Stomach (tissue), 9 donors: Measurements from ENCODE around the gene CDC27. TPM values are rescaled to one million over a fixed set of nuclear protein-coding genes. Genes with fewer than 3 reads are reported as not detected.
"Not testable (repeated sequence)": the region's sequence is repeated elsewhere in the genome, so short reads cannot be mapped to it uniquely, and the experiment has no call there.

Experiments
- DNase-seq, 2 donors: peaks; one replicate each; pipeline versions ENCODE4 v3.0.0 to v3.0.0-alpha.2; 2013 to 2019
- H3K27ac ChIP-seq, 5 donors: fragments of 200-600 bp in 4 of 5; sonication (generic) in 4 of 5; one replicate each; pipeline ENCODE4 v1.5.1; 2013 to 2019; ENCODE audit warnings: mild to moderate bottlenecking in 1 of 5, moderate library complexity in 1 of 5
- H3K27me3 ChIP-seq, 3 donors: fragments of 200-600 bp; sonication (generic); one replicate each; pipeline ENCODE4 v1.5.1; 2017 to 2019; ENCODE audit warnings: mixed run types in 1 of 3
- H3K36me3 ChIP-seq, 4 donors: fragments of 200-600 bp; sonication (generic); 1 replicate in 3 of 4; 2 replicates in 1 of 4; pipeline ENCODE4 v1.5.1; 2016 to 2019
- H3K4me1 ChIP-seq, 4 donors: fragments of 200-600 bp; sonication (generic); one replicate each; pipeline ENCODE4 v1.5.1; 2016 to 2019
- H3K4me3 ChIP-seq, 4 donors: fragments of 200-600 bp; sonication (generic) in 3 of 4; one replicate each; pipeline ENCODE4 v1.5.1; 2016 to 2019; ENCODE audit warnings: mild to moderate bottlenecking in 1 of 4
- H3K9me3 ChIP-seq, 4 donors: fragments of 200-600 bp; sonication (generic); one replicate each; pipeline ENCODE4 v1.5.1; 2016 to 2019
- EP300 ChIP-seq: sonication (generic); formaldehyde crosslinking; IDR thresholded peaks from one replicate; pipeline ENCODE4 v1.6.1; 2017; ENCODE audit warnings: antibody characterized with exemption
- POLR2A ChIP-seq, 4 donors: fragments of 450-650 bp; IDR thresholded peaks; one replicate each; pipeline ENCODE4 v1.6.1; 2016; ENCODE audit warnings: antibody characterized with exemption in 4 of 4, control low read depth in 2 of 4, mild to moderate bottlenecking in 1 of 4, moderate library complexity in 1 of 4
- POLR2AphosphoS5 ChIP-seq, 3 donors: sonication (generic); formaldehyde crosslinking; IDR thresholded peaks; one replicate each; pipeline ENCODE4 v1.6.1; 2016; ENCODE audit warnings: antibody characterized with exemption in 3 of 3
- WGBS, 5 donors: extraction: QIAGEN DNeasy Blood & Tissue Kit in 3 of 5; methylation state at CpG; one replicate each; pipeline versions ENCODE4 v1.1.5 to v1.1.7; 2013 to 2018; 5-methylcytosine and 5-hydroxymethylcytosine counted together
- intact Hi-C: fragments of 100-400 bp; cut with DNase I; formaldehyde crosslinking; loops from one replicate; pipeline ENCODE4 v1.15.1; 2023; ENCODE audit warnings: low total_unique reads
- polyA plus RNA-seq, 3 donors: library from polyadenylated mRNA; stranded (reverse); fragments of 200-250 nt; gene quantifications; one replicate each; pipeline ENCODE4 v1.2.3, GENCODE V29; 2013
- total RNA-seq, 5 donors: library from RNA; depleted of rRNA; stranded (reverse); fragments of >200 nt; gene quantifications; one replicate each; pipeline versions ENCODE4 v1.1.0 to v1.2.3, GENCODE V29; 2014 to 2016
- TF ChIP-seq, protein P1 (sequence below), 7 experiments: fragments of 450-650 bp in 4 of 7; fragments of 200-600 bp in 3 of 7; sonication (generic) in 3 of 7; IDR thresholded peaks; one replicate each; pipeline ENCODE4 v1.5.1; 2016 to 2019; ENCODE audit warnings: antibody characterized with exemption in 7 of 7, control low read depth in 2 of 7, mild to moderate bottlenecking in 1 of 7
- donor health status: healthy with polysubstance abuse.
- donor health status: Bipolar disorder and iron deficiency.
- donor health status: healthy.

Gene CDC27
- total and polyA plus RNA-seq, 8 donors = 3.2 to 104 (median 17.1) TPM

DNA sequence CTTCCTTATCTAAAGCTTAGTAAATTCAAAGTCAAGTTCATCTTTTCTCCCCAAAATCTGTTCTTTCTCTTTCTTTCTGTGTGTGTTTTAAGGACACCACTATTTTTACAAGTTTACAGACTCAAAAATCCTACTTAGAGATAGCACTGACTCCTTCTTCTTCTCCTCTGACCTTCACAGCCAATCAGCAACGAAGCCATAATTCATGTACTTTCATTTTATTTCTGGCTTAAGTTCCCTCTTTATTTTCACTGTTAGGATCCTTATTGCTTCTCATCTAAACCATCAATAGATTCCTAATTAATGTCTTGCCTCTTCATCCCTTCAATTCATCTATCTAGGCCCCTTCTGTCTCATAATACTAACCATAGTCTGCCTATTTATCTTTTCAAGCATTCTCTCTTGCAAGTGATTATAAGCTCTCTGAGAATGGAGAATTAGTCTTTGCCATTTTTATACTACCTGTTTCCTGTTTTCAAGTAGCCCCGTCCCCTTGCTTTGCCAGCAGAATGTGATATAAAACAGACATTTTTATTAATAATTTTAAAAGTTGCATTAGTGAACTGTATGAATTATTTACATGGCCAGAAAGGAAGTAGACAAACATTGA, 27.0 kb downstream of the CDC27 start:
- 69 to 80% (median 75%) methylated on average over 2 of the region's 2 CpGs for WGBS, 5 donors
- Histone ChIP-seq H3K27me3 (no peaks in the 10 kb centered on the region), H3K27ac (peak overlapping the region in 1 of 5 donors; percentile 51), H3K4me3 (no peak overlapping the region), H3K4me1 (peaks cover 0 to 10% (median 4%) of the 10 kb centered on the region in 4 donors), H3K9me3 (no peaks in the 10 kb centered on the region), H3K36me3 (peaks cover 27 to 83% (median 65%) of the 10 kb centered on the region in 4 donors)
- intact Hi-C loops = no loop called here
- TF ChIP-seq POLR2A (IDR thresholded peaks at IDR 0.05) (no peak), POLR2AphosphoS5 (IDR thresholded peaks at IDR 0.05) (no peak), EP300 (no peak)
- TF ChIP-seq, protein P1, sequence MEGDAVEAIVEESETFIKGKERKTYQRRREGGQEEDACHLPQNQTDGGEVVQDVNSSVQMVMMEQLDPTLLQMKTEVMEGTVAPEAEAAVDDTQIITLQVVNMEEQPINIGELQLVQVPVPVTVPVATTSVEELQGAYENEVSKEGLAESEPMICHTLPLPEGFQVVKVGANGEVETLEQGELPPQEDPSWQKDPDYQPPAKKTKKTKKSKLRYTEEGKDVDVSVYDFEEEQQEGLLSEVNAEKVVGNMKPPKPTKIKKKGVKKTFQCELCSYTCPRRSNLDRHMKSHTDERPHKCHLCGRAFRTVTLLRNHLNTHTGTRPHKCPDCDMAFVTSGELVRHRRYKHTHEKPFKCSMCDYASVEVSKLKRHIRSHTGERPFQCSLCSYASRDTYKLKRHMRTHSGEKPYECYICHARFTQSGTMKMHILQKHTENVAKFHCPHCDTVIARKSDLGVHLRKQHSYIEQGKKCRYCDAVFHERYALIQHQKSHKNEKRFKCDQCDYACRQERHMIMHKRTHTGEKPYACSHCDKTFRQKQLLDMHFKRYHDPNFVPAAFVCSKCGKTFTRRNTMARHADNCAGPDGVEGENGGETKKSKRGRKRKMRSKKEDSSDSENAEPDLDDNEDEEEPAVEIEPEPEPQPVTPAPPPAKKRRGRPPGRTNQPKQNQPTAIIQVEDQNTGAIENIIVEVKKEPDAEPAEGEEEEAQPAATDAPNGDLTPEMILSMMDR (IDR thresholded peaks at IDR 0.05) = no peak
- DNase-seq = no peak

DNA sequence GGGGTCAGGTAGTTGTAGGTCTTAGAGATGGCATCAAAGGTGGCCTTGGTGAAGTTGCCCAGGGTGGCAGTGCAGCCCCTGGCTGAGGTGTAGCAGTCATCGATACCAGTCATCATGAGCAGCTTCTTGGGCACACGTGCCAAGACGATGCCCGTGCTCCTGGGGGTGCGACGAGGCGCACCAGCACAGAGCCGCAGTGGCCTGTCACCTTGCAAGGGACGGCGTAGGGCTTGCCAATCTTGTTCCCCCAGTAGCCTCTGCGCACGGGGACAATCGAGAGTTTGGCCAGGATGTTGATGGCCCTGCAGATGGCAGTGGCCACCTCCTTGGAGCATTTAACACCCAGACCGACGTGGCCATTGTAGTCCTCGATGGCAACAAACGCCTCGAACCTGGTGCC, 29.8 kb downstream of the CDC27 start:
- WGBS, 5 donors = 83 to 98% (median 95%) methylated on average over 5 to 18 of the region's 18 CpGs
- Histone ChIP-seq H3K27ac (no peak overlapping the region), H3K27me3 (no peaks in the 10 kb centered on the region), H3K4me1 (peaks cover 0 to 9% (median 4%) of the 10 kb centered on the region in 4 donors), H3K9me3 (no peaks in the 10 kb centered on the region), H3K36me3 (peaks cover 37 to 85% (median 75%) of the 10 kb centered on the region in 4 donors), H3K4me3 (no peak overlapping the region)
- intact Hi-C loops = no loop called here
- DNase-seq = no peak
- TF ChIP-seq POLR2AphosphoS5 (IDR thresholded peaks at IDR 0.05) (no peak), POLR2A (IDR thresholded peaks at IDR 0.05) (no peak), EP300 (no peak)
- TF ChIP-seq, protein P1 (IDR thresholded peaks at IDR 0.05) = no peak

DNA sequence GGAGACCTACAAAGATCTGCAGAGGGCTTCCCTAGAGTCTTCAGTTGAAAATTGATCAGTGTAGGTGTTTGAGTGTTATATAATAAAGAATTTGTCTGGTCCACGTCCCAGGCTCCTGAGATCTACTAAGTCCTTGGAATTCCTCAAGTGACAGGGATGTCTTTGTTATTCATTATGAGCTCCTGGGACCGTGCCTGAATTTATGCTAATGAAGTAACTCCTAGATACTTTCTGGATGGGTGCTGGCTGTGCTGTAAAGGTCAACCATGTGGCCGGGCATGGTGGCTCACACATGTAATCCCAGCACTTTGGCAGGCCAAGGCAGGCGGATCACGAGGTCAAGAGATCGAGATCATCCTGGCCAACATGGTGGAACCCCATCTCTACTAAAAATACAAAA, 43.7 kb downstream of the CDC27 start:
- Histone ChIP-seq H3K4me3 (no peak overlapping the region), H3K27me3 (no peaks in the 10 kb centered on the region), H3K27ac (no peak overlapping the region), H3K36me3 (peaks cover 39 to 99% (median 98%) of the 10 kb centered on the region in 4 donors), H3K4me1 (no peaks in the 10 kb centered on the region), H3K9me3 (no peaks in the 10 kb centered on the region)
- TF ChIP-seq EP300 = no peak
- TF ChIP-seq POLR2AphosphoS5 (IDR thresholded peaks at IDR 0.05) = no peak
- TF ChIP-seq, protein P1 (IDR thresholded peaks at IDR 0.05) = no peak
- TF ChIP-seq POLR2A (IDR thresholded peaks at IDR 0.05) = no peak
- no peak for DNase-seq
- intact Hi-C loops = no loop called here
- 90 to 94% (median 91%) methylated on average over 6 of the region's 6 CpGs for WGBS, 5 donors

DNA sequence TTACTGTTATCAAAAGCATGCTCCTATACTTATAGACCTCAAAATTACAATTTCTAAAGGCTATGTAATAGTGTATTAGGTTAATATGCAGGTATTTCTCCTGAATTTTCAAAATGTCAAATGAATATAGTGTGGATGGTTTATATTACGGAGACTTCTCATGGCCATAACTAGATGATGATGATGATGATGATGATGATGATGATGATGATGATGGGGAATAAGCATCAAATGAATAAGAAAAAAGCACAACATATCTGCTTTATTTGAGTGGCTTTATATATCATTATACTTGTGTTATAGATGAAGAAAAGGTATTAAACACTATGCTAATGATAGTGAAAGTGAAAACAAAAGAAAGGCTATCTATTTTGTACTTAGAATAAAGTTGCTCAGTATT, 53.9 kb downstream of the CDC27 start:
- 90 to 100% (median 97%) methylated on average over 1 of the region's 1 CpG for WGBS, 5 donors
- TF ChIP-seq POLR2A (IDR thresholded peaks at IDR 0.05) (no peak), EP300 (no peak), POLR2AphosphoS5 (IDR thresholded peaks at IDR 0.05) (no peak)
- TF ChIP-seq, protein P1 (IDR thresholded peaks at IDR 0.05) = no peak
- DNase-seq = no peak
- Histone ChIP-seq H3K36me3 (peaks cover 41 to 95% (median 93%) of the 10 kb centered on the region in 4 donors), H3K27me3 (no peaks in the 10 kb centered on the region), H3K4me1 (no peaks in the 10 kb centered on the region), H3K9me3 (no peaks in the 10 kb centered on the region), H3K27ac (no peak overlapping the region), H3K4me3 (no peak overlapping the region)
- intact Hi-C loops = no loop called here

DNA sequence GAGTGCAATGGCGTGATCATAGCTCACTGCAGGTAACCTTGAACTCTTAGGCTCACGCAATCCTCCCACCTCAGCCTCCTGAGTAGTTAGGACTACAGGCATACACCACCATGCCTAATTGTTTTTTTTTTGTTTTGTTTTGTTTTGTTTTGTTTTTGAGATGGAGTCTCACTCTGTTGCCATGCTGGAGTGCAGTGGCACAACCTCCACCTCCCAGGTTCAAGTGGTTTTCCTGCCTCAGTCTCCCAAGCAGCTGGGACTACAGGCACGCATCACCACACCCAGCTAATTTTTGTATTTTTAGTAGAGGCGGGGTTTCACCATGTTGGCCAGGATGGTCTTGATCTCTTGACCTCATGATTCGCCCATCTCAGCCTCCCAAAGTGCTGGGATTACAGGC, 54.7 kb downstream of the CDC27 start:
- H3K4me1 ChIP-seq, H3K4me3 ChIP-seq, DNase-seq, intact Hi-C loops, H3K27ac ChIP-seq, H3K27me3 ChIP-seq, H3K9me3 ChIP-seq: not testable (repeated sequence)
- H3K36me3 ChIP-seq = peaks cover 42 to 94% (median 92%) of the 10 kb centered on the region in 4 donors
- 82 to 100% (median 95%) methylated on average over 5 of the region's 5 CpGs for WGBS, 5 donors
